Coronary artery (tissue), 2 donors: Measurements from ENCODE around the gene YARS2.

Experiments
- DNase-seq: peaks from one replicate; pipeline ENCODE4 v3.0.0-alpha.2; 2017; ENCODE audit warnings: low spot score
- H3K27ac ChIP-seq, 2 donors: fragments of 200-600 bp; sonication (generic); one replicate each; pipeline ENCODE4 v1.5.1; 2016 to 2019
- H3K4me3 ChIP-seq: fragments of 200-600 bp; sonication (generic); 2 replicates; pipeline ENCODE4 v1.5.1; 2016; ENCODE audit warnings: mild to moderate bottlenecking, moderate library complexity
- CTCF ChIP-seq: fragments of 200-600 bp; sonication (generic); IDR thresholded peaks from one replicate; pipeline ENCODE4 v1.5.1; 2019; ENCODE audit warnings: antibody characterized with exemption

The YARS2 gene

GRCh38 chr12:32755654-32756475, at the start of gene YARS2:
TSS of gene YARS2 (minus strand) at chr12:32755897. CDS start at chr12:32755874, 23 bp downstream.
- peak; percentile 61 for TF ChIP-seq CTCF
- peak; percentile 94 for DNase-seq
- Histone ChIP-seq H3K4me3 (peak within 1 kb of the TSS; percentile 88), H3K27ac (peak within 1 kb of the TSS; percentile 89)

- TF ChIP-seq CTCF, result no peak
Observed at GRCh38 chr12:32804301-32804700, 48.6 kb upstream of the YARS2 start.

GRCh38 chr12:32801269-32801980, 45.7 kb upstream of the YARS2 start:
- Histone ChIP-seq H3K27ac (no peak overlapping the region), H3K4me3 (no peak overlapping the region)
- DNase-seq, result no peak
- no peak for TF ChIP-seq CTCF

More at GRCh38 chr12:32804301-32804700, 48.6 kb upstream of the YARS2 start:
- DNase-seq, result no peak
- Histone ChIP-seq H3K4me3 (no peak overlapping the region), H3K27ac (no peak overlapping the region)

GRCh38 chr12:32794281-32794680, 38.6 kb upstream of the YARS2 start:
- TF ChIP-seq CTCF, result no peak

GRCh38 chr12:32789916-32790315, 34.2 kb upstream of the YARS2 start:
- Histone ChIP-seq H3K4me3 (no peak overlapping the region), H3K27ac (no peak overlapping the region)
- no peak for DNase-seq
- no peak for TF ChIP-seq CTCF

More at GRCh38 chr12:32794281-32794680, 38.6 kb upstream of the YARS2 start:
- no peak for DNase-seq
- H3K27ac ChIP-seq, result no peak overlapping the region
- H3K4me3 ChIP-seq, result no peak overlapping the region

- TF ChIP-seq CTCF, result no peak
- no peak for DNase-seq
- no peak overlapping the region for H3K27ac ChIP-seq
Observed at GRCh38 chr12:32789446-32789845, 33.7 kb upstream of the YARS2 start.

More at GRCh38 chr12:32789446-32789845, 33.7 kb upstream of the YARS2 start:
- H3K4me3 ChIP-seq, result no peak overlapping the region
